GM10248 (cell line): ENCODE results near the gene TTLL6.
"Not testable (repeated sequence)": the region's sequence is repeated elsewhere in the genome, so short reads cannot be mapped to it uniquely, and the experiment has no call there.

Experiments used
- CTCF ChIA-PET: fragments of 300-600 bp; sonication (Branson Sonifier 250); formaldehyde crosslinking; extraction: SDS; loops from one replicate; lab custom pipeline; 2021; ENCODE audit warnings: antibody characterized with exemption; lab: Yijun Ruan, JAX
- POLR2A ChIA-PET: fragments of 350-650 bp; sonication (Branson Sonifier 250); formaldehyde crosslinking; extraction: SDS; loops from one replicate; lab custom pipeline; 2020; ENCODE audit warnings: antibody characterized with exemption; lab: Yijun Ruan, JAX
- DNase-seq: peaks from one replicate; pipeline ENCODE4 v3.0.0; 2012; ENCODE audit errors: extremely low spot score
- TF ChIP-seq, protein P1 (sequence below): IDR thresholded peaks from 2 replicates; pipeline ENCODE4 v1.5.1; 2012; ENCODE audit warnings: mild to moderate bottlenecking, low read depth; ENCODE audit errors: extremely low read depth, missing control alignments, control extremely low read depth

The TTLL6 gene

GRCh38 chr17:48850792-48851323 lies 33.8 kb upstream of the TTLL6 start:
- TF ChIP-seq, protein P1, sequence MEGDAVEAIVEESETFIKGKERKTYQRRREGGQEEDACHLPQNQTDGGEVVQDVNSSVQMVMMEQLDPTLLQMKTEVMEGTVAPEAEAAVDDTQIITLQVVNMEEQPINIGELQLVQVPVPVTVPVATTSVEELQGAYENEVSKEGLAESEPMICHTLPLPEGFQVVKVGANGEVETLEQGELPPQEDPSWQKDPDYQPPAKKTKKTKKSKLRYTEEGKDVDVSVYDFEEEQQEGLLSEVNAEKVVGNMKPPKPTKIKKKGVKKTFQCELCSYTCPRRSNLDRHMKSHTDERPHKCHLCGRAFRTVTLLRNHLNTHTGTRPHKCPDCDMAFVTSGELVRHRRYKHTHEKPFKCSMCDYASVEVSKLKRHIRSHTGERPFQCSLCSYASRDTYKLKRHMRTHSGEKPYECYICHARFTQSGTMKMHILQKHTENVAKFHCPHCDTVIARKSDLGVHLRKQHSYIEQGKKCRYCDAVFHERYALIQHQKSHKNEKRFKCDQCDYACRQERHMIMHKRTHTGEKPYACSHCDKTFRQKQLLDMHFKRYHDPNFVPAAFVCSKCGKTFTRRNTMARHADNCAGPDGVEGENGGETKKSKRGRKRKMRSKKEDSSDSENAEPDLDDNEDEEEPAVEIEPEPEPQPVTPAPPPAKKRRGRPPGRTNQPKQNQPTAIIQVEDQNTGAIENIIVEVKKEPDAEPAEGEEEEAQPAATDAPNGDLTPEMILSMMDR = no peak
- no peak for DNase-seq
- ChIA-PET CTCF (interaction anchor here (0.7 to 6.9 kb wide), 12 partner anchors 11 to 185 kb away, joined by 3 to 42 read pairs (median 4); partner anchors contain the start of gene TTLL6), POLR2A (no interaction called here)

DNA sequence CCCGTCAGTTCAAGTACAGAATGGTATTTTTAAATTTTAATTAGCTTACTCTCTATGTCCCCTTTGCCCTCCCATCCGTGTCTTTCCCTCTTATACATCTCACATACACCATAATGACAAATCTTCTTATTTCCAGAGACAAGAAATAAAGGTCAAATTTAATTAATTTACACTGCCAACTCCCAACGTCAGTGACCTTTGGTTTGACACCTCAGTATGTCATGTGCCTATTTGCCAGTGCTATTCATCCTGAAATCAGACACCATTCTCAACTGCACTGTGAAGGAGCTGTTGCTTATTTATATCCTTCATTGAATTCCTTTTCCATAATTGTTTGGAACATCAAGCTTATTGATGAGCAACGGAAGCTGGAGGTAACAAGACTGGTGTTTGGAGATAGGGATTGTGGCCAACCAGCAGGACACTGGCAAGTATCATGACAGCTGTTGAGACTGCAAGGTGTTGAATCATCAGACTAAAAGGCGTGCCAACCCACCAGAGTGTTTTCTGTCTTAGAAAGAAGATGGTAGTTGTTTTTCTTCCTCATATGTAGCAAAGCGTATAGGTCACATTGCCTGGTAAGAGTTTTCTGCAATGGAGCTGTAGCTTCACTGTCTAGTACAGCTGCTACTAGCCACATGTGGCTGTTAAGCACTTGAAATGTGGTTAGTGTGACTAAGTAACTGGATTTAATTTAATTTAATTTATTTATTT lies 26.3 kb upstream of the TTLL6 start:
- TF ChIP-seq, protein P1 = no peak
- CTCF ChIA-PET = interaction anchor here (1.0 to 2.6 kb wide), 8 partner anchors 19 to 165 kb away, joined by 3 to 12 read pairs (median 4); no protein-coding TSS in a partner anchor
- DNase-seq = no peak
- POLR2A ChIA-PET = interaction anchor here (0.7 kb wide), 1 partner anchor 18 kb away, joined by 5 read pairs; no protein-coding TSS in a partner anchor

- TF ChIP-seq, protein P1 = no peak
- no peak for DNase-seq
- POLR2A ChIA-PET = interaction anchor here (0.7 kb wide), 1 partner anchor 19 kb away, joined by 5 read pairs; no protein-coding TSS in a partner anchor
- CTCF ChIA-PET = interaction anchor here (1.2 to 2.6 kb wide), 4 partner anchors 31 to 164 kb away, joined by 3 to 12 read pairs (median 8); no protein-coding TSS in a partner anchor
Observed at GRCh38 chr17:48842746-48843145, 25.7 kb upstream of the TTLL6 start.

DNA sequence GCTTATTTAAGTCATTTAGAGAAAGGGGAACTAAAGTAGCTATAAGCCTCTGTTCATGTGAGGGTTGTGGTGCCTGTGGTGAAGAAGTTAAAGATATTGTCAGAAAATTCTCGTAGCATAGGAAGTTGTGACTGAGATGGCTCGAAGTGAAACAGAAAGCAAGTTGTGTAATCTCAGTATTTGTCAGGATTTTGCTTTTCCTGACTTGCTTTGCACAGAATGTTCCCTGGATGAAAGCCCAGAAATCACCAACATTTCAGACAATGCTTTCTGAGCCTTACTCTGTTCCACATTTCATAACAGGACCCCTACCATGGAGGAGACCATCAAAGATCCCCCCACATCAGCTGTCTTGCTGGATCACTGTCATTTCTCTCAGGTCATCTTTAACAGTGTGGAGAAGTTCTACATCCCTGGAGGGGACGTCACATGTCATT lies 24.4 kb upstream of the TTLL6 start:
- POLR2A ChIA-PET = no interaction called here
- CTCF ChIA-PET = interaction anchor here (0.9 to 2.7 kb wide), 9 partner anchors 11 to 44 kb away, joined by 3 to 16 read pairs (median 4); no protein-coding TSS in a partner anchor

DNA sequence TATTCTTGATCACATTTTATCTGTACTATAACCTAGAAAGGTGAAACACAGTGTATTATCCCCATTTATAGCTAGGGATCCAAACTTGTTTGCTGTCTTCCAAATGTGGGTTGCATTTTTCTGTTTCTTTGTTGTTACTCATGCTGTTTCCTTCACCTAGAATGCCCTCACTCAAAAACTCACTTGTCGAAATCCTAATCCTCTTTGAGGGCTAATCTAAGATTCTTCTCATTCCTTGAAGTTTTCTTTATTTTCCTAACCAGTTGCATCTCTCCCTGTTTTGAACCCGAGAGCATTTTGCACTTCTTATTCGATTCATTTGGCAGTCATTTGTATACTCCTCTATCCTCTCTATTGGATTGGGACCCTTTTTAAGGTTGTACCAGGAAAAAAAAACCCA lies 23.4 kb upstream of the TTLL6 start:
- POLR2A ChIA-PET = no interaction called here
- TF ChIP-seq, protein P1 = no peak
- CTCF ChIA-PET = interaction anchor here (0.9 to 2.7 kb wide), 8 partner anchors 10 to 44 kb away, joined by 3 to 16 read pairs (median 4); no protein-coding TSS in a partner anchor
- no peak for DNase-seq

More for the DNA sequence above, 24.4 kb upstream of the TTLL6 start:
- DNase-seq = peak; percentile 72
- TF ChIP-seq, protein P1 = no peak

DNA sequence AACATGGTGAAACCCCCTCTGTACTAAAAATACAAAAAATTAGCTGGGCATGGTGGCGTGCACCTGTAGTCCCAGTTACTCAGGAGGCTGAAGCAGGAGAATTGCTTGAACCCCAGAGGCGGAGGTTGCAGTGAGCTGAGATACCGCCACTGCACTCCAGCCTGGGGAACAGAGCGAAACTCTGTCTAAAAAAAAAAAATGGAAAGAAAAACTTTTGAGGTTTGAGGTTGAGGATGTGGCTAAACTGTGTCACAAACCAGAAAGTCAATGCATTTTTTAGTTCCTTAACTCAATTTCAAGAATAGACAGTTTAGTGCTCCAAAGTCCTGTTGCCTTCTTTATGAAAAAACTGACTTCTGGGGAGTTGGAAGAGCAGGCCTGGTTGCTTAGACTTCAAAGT lies 20.4 kb upstream of the TTLL6 start:
- POLR2A ChIA-PET, DNase-seq: not testable (repeated sequence)
- CTCF ChIA-PET = interaction anchor here (1.6 to 5.0 kb wide), 4 partner anchors 13 to 47 kb away, joined by 3 to 29 read pairs (median 6); no protein-coding TSS in a partner anchor
